HG03139 (cell line): Measurements from ENCODE around the gene LAMC2.

Source experiments
- ATAC-seq: cut with Tn5 transposase; IDR thresholded peaks from one replicate; pipeline ENCODE4 v1.9.1; 2021; ENCODE audit not compliant: unreplicated experiment

The LAMC2 gene

DNA sequence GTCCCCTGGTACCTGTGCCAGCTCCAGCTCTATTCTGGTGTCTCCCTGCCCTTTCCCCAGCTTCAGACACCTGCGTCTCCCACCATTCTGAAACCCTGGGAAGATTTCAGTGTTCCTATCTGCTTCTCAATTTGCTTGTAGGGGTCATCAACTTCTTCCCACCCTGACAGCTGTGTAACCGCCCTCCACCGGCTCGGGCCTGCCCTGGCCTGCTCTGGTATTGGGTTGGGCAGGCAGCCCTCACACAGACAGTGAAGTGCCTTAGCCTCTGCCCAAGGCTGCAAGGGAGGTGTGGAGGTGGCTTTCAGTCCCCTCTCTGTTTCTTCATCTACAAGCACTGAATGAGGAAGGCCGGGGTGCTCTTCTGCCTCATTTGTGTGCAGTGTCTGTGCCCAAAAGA is 97.2 kb downstream of the LAMC2 start:
- no peak for ATAC-seq

DNA sequence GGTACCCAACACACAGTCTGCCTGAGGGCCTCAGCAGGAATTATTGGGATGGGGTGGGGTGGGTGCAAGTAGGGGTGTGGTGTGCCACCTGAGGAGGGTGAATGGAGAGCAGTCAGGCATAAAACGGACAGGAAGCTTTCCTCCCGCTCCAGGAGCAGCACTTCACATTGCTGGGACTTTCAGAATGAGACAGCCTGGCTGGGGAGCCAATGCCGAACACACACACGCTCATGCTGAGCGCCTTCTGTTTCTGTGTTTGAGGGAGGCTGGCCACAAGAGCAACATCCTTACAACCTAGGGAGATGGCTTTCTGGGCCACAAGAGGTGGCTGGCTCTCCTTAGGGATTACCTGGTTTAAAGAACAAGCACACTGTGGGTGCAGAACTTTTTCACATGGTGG is 98.0 kb downstream of the LAMC2 start:
- ATAC-seq = no peak

DNA sequence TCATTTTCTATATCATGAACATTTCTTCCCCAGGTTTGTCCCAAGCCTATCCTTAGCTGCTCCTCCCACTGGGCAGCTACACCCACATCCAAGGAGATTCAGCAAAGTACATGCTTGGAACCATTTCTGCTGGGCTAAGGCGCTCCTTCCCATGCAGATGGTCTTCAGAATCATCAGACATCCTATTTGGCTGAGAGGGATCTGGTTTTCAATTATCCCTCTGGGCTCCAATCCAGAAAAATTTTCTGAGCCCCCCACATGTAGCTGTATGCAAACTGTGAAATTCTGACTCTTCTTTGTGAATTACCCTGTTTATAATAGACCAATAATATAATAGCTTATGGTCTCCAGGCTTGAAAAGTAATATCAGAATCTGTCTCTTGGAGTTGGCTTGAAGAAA is 99.2 kb downstream of the LAMC2 start:
- no peak for ATAC-seq

DNA sequence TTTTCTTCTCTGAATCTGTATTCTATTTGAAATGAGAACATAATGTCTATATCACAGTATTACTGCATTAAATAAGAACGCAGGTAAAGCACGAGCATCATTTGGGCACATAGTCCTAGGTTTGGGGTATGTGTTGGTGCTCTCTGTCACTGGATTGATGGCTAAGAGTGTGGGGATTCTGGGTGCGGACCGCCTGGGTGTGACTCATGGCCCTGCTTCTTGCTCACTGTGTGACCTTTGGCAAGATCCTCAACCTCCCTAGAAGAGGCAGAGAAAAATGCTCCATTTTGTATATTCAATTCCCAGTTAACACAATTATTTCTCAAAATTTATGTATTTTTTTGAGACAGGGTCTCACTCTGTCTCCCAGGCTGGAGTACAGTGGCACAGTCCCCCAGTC is 99.7 kb downstream of the LAMC2 start:
- no peak for ATAC-seq

DNA sequence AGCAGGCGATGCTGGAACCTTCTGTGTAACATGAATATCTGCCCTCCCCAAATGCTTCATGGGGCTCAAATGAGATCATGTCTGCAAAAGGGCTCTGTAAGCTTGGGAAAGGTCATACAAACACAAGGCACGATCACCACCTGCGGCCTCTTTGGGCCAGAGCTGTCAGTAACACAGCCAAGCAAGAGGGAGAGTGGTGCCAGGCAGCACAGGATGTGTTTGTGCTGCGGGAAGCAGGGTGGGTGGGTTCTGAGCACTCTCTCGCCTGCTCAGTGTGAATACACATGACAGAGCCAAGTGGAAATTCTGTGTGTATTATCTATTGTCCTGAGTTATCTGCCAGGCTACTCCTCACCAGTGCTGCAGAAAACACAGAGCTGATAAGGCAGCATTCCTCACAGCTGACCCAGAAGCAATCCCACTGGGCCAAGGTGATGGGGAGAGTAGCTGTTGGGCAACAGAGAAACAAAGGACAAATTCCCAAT is 101.2 kb downstream of the LAMC2 start:
- no peak for ATAC-seq

DNA sequence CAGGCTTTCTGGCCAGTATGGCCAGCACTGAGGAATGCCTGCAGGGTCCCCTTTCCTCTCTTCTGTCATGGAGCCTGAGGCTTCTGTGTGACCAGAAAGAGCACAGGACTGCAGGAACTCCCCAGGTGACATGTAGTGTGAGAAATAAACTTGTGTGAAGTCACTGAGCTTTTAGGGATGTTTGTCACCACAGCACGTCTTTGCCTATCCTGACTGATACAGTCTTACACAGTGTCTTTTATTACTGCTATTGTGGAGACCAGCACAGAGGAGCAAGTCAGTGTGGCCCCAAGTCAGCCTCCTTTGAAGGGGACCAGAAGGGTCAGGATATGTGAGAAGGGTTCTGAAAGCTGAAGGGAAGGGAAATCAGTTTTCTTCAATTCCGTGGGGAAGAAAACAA is 102.5 kb downstream of the LAMC2 start:
- no peak for ATAC-seq

DNA sequence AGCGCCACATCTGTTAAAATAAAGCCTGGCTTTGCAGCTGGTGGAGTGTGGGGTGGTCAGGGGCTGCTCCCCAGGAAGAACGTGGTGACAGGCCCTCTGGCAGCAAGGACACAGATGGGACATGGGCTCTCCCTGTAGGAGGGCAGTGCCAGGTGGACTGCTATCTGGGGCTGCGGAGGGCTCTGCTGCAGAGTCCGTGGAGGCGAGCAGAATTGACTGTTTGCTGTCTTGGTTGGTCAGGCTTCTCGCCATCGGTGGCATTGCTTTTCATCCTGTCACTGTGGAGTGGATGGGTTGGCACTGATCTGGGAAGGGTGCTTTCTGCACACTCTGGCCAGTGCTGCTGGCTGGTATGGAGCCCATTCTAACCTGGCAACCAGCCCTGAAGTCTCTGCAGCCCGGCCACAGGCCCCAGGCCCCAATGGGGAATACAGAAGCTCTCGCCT is 103.0 kb downstream of the LAMC2 start:
- ATAC-seq = no peak

DNA sequence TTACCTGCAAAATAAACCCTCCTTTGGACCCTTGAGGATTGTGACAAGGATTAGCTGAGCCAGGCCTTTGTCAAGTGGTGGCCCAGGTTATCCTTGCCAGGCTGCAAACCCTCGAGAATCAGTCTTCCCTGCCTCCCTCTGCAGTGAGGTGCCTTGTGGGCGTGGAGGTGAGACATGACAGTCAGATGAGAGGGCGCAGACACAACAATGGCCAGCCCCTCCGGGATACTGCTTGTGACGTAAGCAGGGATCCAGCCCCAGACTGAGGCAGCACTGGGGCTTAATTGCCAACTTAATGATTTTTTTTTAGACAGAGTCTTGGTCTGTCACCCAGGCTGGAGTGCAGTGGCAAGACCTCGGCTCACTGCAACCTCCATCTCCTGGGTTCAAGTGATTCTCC is 104.6 kb downstream of the LAMC2 start:
- no peak for ATAC-seq

DNA sequence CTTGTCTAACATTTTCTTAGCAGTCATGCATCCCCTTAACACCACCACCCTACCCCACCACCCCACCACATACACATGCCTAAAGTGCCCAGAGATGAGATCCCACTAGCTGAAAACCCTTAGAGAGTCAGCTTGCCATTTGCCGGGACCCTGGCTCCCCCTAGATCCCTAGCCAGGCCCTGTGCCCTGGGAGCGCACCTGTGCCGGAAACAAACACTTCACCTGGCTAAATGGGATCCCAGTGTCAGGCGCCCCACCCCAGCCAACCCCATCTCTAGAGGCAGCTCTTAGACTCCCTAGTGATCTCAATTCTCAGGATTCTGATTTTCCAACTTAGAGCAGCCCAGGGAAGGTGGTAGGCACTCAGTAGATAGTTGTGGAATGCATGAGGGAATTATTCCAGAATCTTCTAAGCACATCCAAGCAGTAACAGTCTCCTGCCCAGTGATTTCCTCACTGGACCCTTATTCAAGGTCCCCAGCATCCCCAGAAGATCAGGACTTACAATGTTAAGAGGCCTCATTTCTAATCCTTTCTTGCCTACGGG is 105.2 kb downstream of the LAMC2 start:
- ATAC-seq = no peak

DNA sequence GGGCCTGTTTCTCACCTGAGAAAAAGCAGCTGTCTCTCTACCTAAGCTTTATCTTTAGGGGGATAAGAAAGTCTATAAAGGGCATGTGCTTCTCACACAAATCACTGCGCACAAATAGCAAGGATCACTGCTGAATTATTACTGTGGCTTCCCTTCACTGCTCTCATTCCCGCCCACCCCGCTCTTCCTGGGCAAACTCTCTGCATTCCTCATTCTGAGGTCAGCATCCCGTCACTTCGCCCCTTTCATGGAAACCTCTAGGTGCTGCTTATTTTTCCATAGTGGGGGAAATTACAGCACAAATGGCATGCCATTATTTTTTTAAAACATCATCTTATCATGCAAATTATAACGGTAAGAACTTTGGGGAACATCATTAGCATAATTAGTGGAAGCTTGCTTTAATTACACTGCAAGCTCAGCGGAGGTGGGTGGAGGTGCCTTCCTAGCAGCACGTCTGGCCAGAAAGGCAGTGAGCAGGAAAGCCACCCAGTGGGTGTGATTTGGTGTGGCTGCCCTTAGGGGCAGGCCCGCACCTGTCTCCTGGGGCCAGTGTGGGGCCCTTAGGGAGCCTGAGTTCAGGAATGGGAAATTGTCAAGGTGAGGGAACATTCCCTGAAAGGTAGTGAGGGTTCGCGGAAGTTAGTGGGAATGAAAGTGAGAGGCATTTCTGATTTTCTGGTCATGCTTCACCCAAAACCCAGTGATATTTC is 105.9 kb downstream of the LAMC2 start:
- no peak for ATAC-seq

DNA sequence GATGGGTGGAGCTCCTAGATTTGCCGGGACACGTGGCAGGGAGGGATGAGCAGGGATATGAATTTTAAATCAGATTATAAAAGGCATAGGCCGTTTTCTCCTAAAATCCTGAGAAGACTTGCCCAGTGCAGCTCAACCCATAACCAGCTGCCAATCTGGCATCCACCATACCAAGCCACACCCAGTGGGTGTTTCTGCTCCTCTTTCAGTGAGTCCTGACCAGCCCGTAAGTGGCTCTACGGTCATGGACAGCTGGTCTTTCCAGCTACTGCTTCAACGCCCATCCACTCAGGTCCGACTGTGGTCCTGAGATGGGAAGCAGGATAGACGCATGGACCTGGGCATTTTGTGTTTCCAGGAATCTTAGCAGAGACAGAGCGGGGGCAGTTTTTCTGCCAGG is 107.2 kb downstream of the LAMC2 start:
- no peak for ATAC-seq

DNA sequence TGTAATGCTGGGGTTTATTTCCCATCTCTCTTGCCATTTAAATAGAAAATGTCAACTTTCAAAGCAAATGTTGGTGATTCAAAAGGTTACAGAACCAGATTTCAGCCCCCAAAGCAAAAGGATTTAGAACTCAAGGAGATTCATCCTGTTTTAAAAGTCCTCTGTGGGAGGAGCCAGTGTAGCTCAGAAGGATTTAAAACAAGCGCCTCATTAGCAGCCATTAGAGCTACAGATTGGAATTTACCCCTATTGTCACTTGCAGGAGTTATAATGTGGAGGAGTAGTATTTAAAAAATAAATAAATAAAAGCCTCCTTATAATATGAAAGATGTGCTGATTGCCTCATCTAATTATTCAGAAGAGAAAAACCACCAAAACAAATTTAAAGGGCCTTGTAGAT is 107.8 kb downstream of the LAMC2 start:
- no peak for ATAC-seq
